NCI-H2196 treated with DMSO at 0.1 percent for 48 hours (cell line): ENCODE measurements around the gene CAMTA2.
A peak's percentile ranks its signal among the peaks of the same experiment; 100 is the strongest.
"Not testable (repeated sequence)": the region's sequence is repeated elsewhere in the genome, so short reads cannot be mapped to it uniquely, and the experiment has no call there.

ENCODE experiments used
- DNase-seq: peaks from one replicate; lab custom pipeline; 2025; ENCODE audit not compliant: unreplicated experiment; lab: John Stamatoyannopoulos, UW

CAMTA2 gene, protein sequence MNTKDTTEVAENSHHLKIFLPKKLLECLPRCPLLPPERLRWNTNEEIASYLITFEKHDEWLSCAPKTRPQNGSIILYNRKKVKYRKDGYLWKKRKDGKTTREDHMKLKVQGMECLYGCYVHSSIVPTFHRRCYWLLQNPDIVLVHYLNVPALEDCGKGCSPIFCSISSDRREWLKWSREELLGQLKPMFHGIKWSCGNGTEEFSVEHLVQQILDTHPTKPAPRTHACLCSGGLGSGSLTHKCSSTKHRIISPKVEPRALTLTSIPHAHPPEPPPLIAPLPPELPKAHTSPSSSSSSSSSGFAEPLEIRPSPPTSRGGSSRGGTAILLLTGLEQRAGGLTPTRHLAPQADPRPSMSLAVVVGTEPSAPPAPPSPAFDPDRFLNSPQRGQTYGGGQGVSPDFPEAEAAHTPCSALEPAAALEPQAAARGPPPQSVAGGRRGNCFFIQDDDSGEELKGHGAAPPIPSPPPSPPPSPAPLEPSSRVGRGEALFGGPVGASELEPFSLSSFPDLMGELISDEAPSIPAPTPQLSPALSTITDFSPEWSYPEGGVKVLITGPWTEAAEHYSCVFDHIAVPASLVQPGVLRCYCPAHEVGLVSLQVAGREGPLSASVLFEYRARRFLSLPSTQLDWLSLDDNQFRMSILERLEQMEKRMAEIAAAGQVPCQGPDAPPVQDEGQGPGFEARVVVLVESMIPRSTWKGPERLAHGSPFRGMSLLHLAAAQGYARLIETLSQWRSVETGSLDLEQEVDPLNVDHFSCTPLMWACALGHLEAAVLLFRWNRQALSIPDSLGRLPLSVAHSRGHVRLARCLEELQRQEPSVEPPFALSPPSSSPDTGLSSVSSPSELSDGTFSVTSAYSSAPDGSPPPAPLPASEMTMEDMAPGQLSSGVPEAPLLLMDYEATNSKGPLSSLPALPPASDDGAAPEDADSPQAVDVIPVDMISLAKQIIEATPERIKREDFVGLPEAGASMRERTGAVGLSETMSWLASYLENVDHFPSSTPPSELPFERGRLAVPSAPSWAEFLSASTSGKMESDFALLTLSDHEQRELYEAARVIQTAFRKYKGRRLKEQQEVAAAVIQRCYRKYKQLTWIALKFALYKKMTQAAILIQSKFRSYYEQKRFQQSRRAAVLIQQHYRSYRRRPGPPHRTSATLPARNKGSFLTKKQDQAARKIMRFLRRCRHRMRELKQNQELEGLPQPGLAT

DNA sequence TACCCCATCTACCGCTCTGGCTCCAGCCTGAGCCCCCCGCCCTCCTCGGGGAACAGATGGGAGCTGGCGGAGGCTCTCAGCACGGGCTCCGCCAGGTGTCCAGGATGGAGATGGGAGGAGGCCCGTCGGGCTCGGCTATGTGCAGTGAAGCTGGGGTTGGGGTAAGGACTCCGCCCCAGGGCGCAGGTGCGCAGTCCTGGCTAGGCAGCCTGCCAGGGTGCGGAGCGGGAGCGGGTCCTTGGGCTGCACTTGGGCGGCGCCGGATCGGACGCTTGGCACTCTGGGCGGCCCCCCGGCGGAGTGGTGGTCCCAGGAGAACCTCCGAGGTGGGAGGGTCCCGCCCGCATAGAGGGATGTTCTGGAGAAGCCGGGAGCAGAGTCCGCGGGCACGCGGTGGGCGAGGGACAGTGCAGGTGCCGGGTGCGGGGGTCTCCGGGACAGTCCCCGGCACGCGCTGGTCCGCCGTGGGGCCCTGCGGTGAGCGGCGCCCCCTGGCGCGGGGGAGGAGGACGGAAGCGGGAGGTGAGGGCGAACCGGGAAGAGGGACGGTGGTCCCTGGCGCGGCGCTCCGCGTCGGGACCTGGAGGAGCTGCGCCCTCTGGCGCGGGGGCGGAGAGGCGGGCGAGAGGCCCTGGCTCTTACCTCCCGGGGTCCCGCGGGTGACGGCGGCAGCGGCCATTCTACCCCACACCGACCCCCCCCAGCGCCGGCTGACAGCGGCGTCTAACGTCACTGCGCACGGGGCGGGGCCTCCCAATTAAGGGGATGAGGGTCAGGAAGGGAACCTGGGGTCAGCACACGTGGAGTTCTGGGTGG lies at the start of gene CAMTA2:
Gene CAMTA2, minus strand, starts transcription at position 725 of the 816 bp plus-strand sequence. CDS start 1,453 bp downstream, outside the sequence.
- DNase-seq = peak; percentile 19

GRCh38 chr17:5035315-5035714 lies 47.8 kb upstream of the CAMTA2 start, which contains the start of gene SLC52A1:
Gene SLC52A1 (minus strand): TSS chr17:5035426. CDS start chr17:5034606, 820 bp downstream.
- DNase-seq = no peak

GRCh38 chr17:5034651-5035050 lies 47.2 kb upstream of the CAMTA2 start:
- DNase-seq = no peak

DNA sequence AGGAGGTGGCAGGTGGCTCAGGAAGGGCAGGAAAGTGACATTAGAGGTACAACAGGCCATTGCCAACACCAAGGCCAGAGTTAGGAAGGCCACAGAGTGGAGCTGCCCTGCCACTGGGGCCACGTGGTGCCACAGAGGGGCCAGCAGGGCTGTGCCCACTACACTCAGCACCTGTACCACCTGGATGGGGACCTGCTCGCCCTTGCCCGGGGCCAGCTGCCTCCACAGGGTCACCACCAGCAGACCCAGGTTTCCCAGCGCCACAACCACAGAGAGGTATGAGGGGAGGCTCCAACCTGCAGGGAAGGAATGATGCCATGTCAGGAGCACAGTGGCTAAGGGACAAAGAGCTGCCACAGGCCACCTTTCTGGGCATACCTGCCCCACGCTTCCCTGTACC lies 46.6 kb upstream of the CAMTA2 start:
- no peak for DNase-seq

DNA sequence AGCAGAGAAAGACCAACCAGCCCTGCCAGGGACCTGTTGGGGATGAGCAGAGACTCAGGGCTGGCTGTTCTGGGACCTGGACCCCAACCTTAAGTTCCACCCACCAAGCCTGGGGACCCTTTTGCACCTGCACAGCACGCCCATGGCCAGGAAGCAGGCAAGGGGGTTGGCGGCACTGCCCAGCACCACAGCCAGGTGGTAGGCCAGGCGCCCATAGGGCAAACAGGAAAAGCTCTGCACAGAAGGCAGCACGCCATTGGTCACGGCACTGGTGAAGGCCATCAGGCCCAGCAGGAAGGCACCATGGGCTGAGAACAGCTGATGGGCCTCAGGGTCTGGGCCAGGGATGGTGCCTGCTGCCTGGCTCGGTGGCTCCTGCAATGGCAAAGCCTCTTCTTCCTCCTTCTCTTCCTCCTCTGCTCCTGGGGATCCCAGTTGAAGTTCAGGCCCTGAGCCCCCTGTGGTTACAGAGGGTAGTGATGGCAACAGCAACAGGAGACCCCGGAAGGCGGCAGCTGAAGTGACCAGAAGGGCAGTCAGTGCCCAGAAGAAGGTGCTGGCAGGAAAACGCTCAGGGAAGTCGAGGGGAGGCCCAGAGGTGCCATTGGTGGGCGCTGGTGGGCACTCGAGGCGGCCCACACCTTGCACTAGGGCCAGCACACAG lies 46.0 kb upstream of the CAMTA2 start:
- no peak for DNase-seq

- DNase-seq = no peak
Observed at GRCh38 chr17:5032865-5033264, 45.4 kb upstream of the CAMTA2 start.

DNA sequence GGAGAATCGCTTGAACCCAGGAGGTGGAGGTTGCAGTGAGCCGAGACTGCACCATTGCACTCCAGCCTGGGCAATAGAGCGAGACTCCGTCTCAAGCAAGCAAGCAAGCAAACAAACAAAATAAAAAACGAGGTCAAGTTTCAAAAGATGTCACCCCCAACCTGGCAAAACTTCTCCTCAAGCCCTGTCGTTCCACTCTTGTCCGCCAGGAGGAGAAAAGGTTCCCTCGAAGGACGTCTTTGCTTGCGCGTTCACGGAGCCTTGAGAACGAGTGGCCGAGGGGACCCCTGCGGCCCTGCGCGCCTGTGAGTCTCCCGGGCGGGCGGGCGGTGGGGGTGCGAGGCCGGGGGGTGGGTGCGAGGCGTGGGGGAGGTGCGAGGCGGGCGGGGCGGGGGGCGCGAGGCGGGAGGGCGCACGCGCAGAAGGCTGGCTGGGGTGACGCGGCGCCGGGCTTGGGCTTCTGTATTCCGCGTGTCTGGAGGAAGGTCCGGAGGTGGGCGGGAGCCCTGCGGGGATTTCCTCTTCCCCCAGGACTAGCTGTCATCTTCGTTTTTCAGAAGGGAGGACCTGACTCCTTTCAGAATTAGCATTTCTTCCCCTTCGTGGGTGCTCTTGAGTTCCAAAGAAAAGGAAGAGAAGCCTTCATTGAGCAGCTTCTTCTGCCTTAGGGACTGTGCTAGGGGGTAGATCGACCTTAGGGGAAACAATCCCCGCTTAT lies 44.0 kb upstream of the CAMTA2 start:
- DNase-seq = peak; percentile 43

DNA sequence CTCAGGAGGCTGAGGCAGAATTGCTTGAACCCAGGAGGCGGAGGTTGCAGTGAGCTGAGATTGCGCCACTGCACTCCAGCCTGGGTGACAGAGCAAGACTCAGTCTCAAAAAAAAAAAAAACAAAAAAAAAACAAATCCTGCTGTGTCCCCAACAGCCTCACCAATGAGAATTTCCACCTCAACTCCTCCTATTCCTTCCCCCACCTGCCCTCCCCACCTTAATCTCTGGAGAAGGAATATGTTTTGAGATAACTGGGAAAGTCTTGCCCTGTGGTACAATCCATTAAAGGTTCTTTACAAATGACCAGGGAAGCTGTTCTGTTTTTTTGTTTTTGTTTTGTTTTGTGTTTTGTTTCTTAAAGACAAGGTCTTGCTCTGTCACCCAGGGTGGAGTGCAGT lies 42.7 kb upstream of the CAMTA2 start:
- not testable (repeated sequence) for DNase-seq

DNA sequence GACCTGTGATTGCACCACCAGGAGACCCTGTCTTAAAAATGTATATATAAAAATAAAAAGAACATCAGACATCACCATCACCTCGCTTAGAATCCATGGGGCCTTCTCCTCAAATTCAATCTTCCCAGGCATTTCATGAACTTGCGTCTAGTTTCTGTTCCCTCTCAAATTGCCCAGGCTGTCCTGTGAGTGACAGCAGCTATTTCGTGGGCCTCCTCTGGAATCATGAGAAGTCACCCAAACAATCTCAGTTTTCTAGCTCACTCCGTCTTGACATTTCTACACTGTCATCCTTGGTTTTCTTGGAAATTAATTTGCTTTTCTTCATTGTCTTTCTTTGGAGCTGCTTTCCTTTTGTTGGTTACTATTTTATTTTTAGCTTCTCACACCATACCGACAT lies 40.4 kb upstream of the CAMTA2 start:
- no peak for DNase-seq

DNA sequence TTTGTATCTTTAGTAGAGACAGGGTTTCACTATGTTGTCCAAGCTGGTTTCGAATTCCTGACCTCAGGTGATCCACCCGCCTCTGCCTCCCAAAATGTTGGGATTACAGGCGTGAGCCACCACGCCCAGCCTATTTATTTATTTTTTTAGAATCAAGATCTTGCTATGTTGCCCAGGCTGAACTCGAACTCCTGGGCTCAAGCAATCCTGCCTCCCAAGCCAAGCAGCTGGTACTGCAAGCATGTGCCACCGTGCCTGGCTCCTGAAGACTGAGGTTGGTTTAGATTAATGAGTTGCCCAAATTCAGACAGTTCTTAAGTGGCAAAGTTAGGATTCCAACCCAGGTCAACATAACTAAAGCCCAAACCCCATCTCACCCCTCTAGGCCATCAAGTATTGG lies 39.8 kb upstream of the CAMTA2 start:
- no peak for DNase-seq

GRCh38 chr17:5024604-5025003 lies 37.1 kb upstream of the CAMTA2 start:
- DNase-seq = no peak

DNA sequence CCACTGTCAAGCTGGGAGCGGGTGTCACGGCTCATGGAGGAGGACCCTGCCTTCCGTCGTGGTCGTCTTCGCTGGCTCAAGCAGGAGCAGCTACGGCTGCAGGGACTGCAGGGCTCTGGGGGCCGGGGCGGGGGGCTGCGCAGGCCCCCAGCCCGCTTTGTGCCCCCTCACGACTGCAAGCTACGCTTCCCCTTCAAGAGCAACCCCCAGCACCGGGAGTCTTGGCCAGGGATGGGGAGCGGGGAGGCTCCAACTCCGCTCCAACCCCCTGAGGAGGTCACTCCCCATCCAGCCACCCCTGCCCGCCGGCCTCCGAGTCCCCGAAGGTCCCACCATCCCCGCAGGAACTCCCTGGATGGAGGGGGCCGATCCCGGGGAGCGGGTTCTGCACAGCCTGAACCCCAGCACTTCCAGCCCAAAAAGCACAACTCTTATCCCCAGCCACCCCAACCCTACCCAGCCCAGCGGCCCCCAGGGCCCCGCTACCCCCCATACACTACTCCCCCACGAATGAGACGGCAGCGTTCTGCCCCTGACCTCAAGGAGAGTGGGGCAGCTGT lies 36.2 kb upstream of the CAMTA2 start:
- no peak for DNase-seq

- DNase-seq = no peak
Observed at GRCh38 chr17:5022171-5022711, 34.8 kb upstream of the CAMTA2 start.

- no peak for DNase-seq
Observed at GRCh38 chr17:5020502-5021023, 33.1 kb upstream of the CAMTA2 start.

DNA sequence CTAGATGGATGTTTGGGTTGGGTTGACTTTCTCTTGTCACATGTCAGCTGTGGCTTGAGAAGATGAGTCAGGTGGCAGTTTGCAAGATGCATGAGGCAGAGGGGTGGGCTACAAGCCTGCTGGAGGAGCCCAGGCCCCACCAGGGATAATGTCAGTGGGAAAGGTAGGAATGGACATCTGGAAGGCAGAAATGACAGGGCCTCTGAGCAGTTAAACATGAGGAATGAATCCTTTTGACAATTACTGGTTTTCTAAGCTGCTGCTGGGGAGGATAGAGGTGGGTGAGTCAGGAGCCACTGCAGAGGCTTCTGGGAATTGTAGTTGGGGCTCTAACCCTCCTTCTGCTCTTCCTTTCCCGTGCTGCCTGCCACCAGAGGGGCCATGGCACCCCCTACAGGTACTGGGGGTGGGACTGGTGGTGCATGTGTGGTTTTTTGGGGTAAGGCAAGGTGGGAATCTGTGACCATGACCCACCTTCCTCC lies 32.0 kb upstream of the CAMTA2 start:
- DNase-seq = no peak

DNA sequence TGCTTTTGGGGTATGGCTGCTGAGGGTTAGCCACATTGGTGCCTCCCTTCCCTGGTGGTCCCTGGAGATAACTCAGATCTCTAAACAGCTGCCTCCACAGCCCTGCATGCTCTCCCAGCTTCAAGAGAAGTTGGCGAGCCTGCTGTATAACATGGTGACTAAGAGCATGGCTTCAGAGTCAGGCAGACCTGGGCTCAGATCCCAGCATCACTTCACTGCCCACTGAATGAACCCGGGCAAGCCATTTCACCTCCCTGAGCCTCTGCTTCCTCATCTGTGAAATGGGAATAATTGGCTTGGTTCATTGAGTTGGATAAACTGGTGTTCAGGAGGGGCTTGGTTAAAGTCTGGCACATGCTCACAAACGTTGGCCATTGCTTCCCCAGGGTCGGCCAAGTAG lies 26.9 kb upstream of the CAMTA2 start:
- no peak for DNase-seq

- no peak for DNase-seq
Observed at GRCh38 chr17:5011928-5012327, 24.5 kb upstream of the CAMTA2 start.

DNA sequence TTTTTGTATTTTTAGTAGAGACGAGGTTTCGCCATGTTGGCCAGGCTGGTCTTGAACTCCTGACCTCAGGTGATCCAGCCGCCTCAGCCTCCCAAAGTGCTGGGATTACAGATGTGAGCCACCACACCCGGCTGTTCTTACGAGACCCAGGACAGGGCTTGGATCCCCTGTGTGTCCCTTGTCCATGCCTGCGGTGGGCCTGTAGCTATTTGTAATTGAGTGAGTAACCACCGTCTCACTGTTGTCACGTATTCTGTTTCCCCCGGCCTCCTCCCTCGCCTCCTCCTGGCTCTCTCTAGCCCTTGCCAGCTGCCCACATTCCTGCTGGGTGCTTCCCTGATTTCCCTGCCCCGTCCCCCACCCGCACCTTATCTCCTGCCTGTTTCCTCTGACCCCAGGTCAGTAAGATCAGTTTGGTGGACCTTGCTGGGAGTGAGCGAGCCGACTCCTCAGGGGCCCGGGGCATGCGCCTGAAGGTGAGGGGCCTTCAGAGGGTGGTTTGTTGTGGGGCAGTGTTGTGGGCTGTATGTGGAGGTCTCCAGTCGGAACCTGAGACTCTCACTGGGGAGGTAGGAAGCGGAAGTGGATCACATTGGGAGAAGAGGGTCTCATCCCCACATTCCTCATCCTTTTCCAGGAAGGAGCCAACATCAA lies 15.9 kb upstream of the CAMTA2 start:
- no peak for DNase-seq
